Measurements from ENCODE around the gene STARD13. TPM values are rescaled to one million over a fixed set of nuclear protein-coding genes. Genes with fewer than 3 reads are reported as not detected.

STARD13 gene
- total RNA-seq, 1 experiment from 2014 or later = 2.1 TPM

- no peak overlapping the region for H4K91ac ChIP-seq (ENCODE audit: insufficient read length, low read depth, low read length)
- H4K20me1 ChIP-seq (ENCODE audit: control insufficient read depth, insufficient read depth, insufficient read length) = no peaks in the 10 kb centered on the region
- H3K18ac ChIP-seq (ENCODE audit: insufficient read length, low read depth, low read length) = no peak overlapping the region
- no peak overlapping the region for H2AK5ac ChIP-seq (ENCODE audit: insufficient read length, low read length)
- H4K8ac ChIP-seq (replicated peaks; ENCODE audit: insufficient read length, low read depth, low read length) = no peak overlapping the region
- no peak overlapping the region for H3K9ac ChIP-seq (ENCODE audit: extremely low read depth, insufficient read length, low read length)
- H2BK120ac ChIP-seq (ENCODE audit: low read depth, low read length, poor library complexity, severe bottlenecking) = no peak overlapping the region
- DNase-seq = no peak
- H3K14ac ChIP-seq (ENCODE audit: insufficient read depth, low read length) = no peak overlapping the region
- Mint-ChIP-seq H3K4me3 (no peak overlapping the region), H3K9me3 (no peaks in the 10 kb centered on the region; a peak in 1 of 5 replicates), H3K4me1 (no peaks in the 10 kb centered on the region), H3K27me3 (ENCODE audit: low read depth) (no peaks in the 10 kb centered on the region), H3K36me3 (ENCODE audit: insufficient read depth in 1 of 3, low read depth in 3 of 3) (no peaks in the 10 kb centered on the region), H3K27ac (no peak overlapping the region; a peak in 1 of 7 replicates)
- H3K79me1 ChIP-seq (ENCODE audit: insufficient read depth, low read depth, low read length, poor library complexity, severe bottlenecking) = no peaks in the 10 kb centered on the region
- H3K9me3 ChIP-seq (ENCODE audit: control insufficient read depth, low read depth, low read length) = no peaks in the 10 kb centered on the region
- H2BK12ac ChIP-seq (ENCODE audit: insufficient read length, low read depth, low read length) = no peak overlapping the region
- H3T11ph ChIP-seq (ENCODE audit: low read length) = no peak overlapping the region
- WGBS (ENCODE audit: extremely low coverage, insufficient read length, low lambda C conversion rate) = no CpG with 5 or more reads among the region's 1 CpG
- no peak overlapping the region for H2BK20ac ChIP-seq (ENCODE audit: low read depth, low read length, poor library complexity, severe bottlenecking)
- H3K79me2 ChIP-seq (ENCODE audit: insufficient read depth, low read length) = no peaks in the 10 kb centered on the region
- H4K5ac ChIP-seq (ENCODE audit: insufficient read length, low read depth, low read length) = no peak overlapping the region
- H2AFZ ChIP-seq (ENCODE audit: low read length) = no peak overlapping the region
- no peaks in the 10 kb centered on the region for H3K27me3 ChIP-seq (ENCODE audit: insufficient read depth, low read length)
- no peaks in the 10 kb centered on the region for H3K23me2 ChIP-seq (ENCODE audit: insufficient read length, low read depth, low read length, poor library complexity, severe bottlenecking)
- no peak overlapping the region for H3K27ac ChIP-seq (ENCODE audit: insufficient read length, low read depth, low read length)
- TF ChIP-seq CTCF (conservative IDR thresholded peaks at IDR 0.05) = no peak
- H3K4me1 ChIP-seq (ENCODE audit: insufficient read depth, low read length) = no peaks in the 10 kb centered on the region; the same call in 1 of the 2 replicates
- no peak overlapping the region for H2BK15ac ChIP-seq (ENCODE audit: low read depth, low read length)
- H3K56ac ChIP-seq (ENCODE audit: insufficient read length, low read depth, low read length) = no peak overlapping the region
- H3K4me2 ChIP-seq (ENCODE audit: insufficient read depth, insufficient read length, low read length) = no peak overlapping the region
- no peak overlapping the region for H2BK5ac ChIP-seq (ENCODE audit: insufficient read length, low read length)
- H3K4ac ChIP-seq (ENCODE audit: low read depth, low read length) = no peak overlapping the region
- H3K23ac ChIP-seq (ENCODE audit: insufficient read length, low read depth, low read length) = no peak overlapping the region
These were observed 34.3 kb upstream of the STARD13 start for GRCh38 chr13:33319859-33320258.

Data from H9 (cell line).